Measurements from ENCODE around the gene CIAO3.

The CIAO3 gene

GRCh38 chr16:775236-775796, 34.5 kb upstream of the CIAO3 start:
- DNase-seq (ENCODE audit: low read depth): no peak

GRCh38 chr16:774086-775001, 33.5 kb upstream of the CIAO3 start:
- DNase-seq (ENCODE audit: low read depth): no peak

GRCh38 chr16:772959-773358, 32.2 kb upstream of the CIAO3 start:
- DNase-seq (ENCODE audit: low read depth): no peak

- DNase-seq (ENCODE audit: low read depth): no peak
Measured at GRCh38 chr16:770411-770810, 29.6 kb upstream of the CIAO3 start.

- DNase-seq (ENCODE audit: low read depth): no peak
Measured at GRCh38 chr16:769934-770333, 29.1 kb upstream of the CIAO3 start.

GRCh38 chr16:769184-769784, 28.5 kb upstream of the CIAO3 start:
- no peak for DNase-seq (ENCODE audit: low read depth)

- DNase-seq (ENCODE audit: low read depth): no peak
Measured at GRCh38 chr16:768428-768827, 27.6 kb upstream of the CIAO3 start.

GRCh38 chr16:767743-768235, 27.0 kb upstream of the CIAO3 start:
- no peak for DNase-seq (ENCODE audit: low read depth)

GRCh38 chr16:766820-767640, 26.2 kb upstream of the CIAO3 start:
- no peak for DNase-seq (ENCODE audit: low read depth)

GRCh38 chr16:766008-766819, 25.4 kb upstream of the CIAO3 start:
- DNase-seq (ENCODE audit: low read depth): no peak

- DNase-seq (ENCODE audit: low read depth): no peak
Measured at GRCh38 chr16:765488-765865, 24.7 kb upstream of the CIAO3 start.

- DNase-seq (ENCODE audit: low read depth): no peak
Measured at GRCh38 chr16:764848-765487, 24.2 kb upstream of the CIAO3 start.

- no peak for DNase-seq (ENCODE audit: low read depth)
Measured at GRCh38 chr16:764184-764750, 23.5 kb upstream of the CIAO3 start.

- no peak for DNase-seq (ENCODE audit: low read depth)
Measured at GRCh38 chr16:763369-764183, 22.8 kb upstream of the CIAO3 start.

- DNase-seq (ENCODE audit: low read depth): no peak
Measured at GRCh38 chr16:762595-763268, 21.9 kb upstream of the CIAO3 start.

GRCh38 chr16:761625-762513, 21.1 kb upstream of the CIAO3 start:
- DNase-seq (ENCODE audit: low read depth): no peak

- no peak for DNase-seq (ENCODE audit: low read depth)
Measured at GRCh38 chr16:760545-761343, 19.9 kb upstream of the CIAO3 start, which contains the start of gene MSLN. Gene MSLN, plus strand, starts transcription at chr16:760734. Its CDS starts 1,947 bp downstream, at chr16:762681.

Data from T-helper 22 cell (primary cell).